Brain microvascular endothelial cell (primary cell): ENCODE data around the gene PDGFD.

ENCODE experiments used
- DNase-seq: peaks from one replicate; pipeline ENCODE4 v3.0.0-alpha.2; 2020
- H3K27ac ChIP-seq: fragments of 250-450 bp; sonication (Bioruptor Pico); 2 replicates; pipeline ENCODE4 v1.5.1; 2020; ENCODE audit warnings: mild to moderate bottlenecking, moderate library complexity
- H3K27me3 ChIP-seq: fragments of 250-450 bp; sonication (Bioruptor Pico); replicated peaks from 2 replicates; pipeline ENCODE4 v1.5.1; 2020; ENCODE audit warnings: mild to moderate bottlenecking
- H3K36me3 ChIP-seq: fragments of 250-450 bp; sonication (Bioruptor Pico); replicated peaks from 2 replicates; pipeline ENCODE4 v1.5.1; 2020; ENCODE audit warnings: mild to moderate bottlenecking
- H3K4me3 ChIP-seq: 2 replicates; pipeline ENCODE4 v1.5.1; 2011; ENCODE audit warnings: low read depth, mild to moderate bottlenecking, control low read depth, low read length, moderate library complexity
- in situ Hi-C: cut with HindIII; loops from 2 replicates; pipeline ENCODE4 v1.10.0; 2017; ENCODE audit warnings: low sequenced_read_pairs, low pct_ligation_motif_present
- TF ChIP-seq, protein P1 (sequence below): IDR thresholded peaks from 2 replicates; pipeline ENCODE4 v1.5.1; 2011; ENCODE audit warnings: low read depth, mild to moderate bottlenecking, moderate library complexity, low read length, control low read depth, inconsistent platforms; ENCODE audit errors: missing control alignments

Gene PDGFD

DNA sequence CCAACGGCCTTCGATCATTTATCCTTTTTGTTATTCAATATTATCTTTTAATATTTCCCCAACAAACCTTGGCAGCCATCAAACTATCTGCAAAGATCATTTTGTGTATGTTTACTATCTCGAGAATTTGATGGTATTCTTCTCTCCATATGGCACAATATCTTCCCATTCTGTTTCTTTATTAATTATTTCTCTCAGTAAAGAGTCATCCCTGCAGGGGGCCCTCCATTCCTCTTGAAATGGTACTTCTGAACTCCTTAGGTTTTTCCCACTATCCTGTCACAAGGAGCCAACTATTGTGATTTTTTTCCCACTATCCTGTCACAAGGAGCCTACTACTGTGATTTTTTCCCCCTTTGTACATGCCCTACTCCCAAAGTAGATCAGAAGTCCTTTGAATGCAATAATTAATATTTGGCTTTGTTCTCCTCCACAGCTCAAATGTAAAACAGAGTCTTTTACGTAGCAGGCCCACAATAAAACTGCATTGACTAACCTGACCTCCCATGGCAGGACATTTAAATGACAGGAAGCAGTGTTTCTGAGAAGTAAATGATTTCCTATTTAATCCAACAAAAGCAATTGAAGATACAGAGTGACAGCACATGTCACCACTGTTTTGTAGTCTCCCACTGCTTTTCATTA, 43.3 kb downstream of the PDGFD start:
- H3K27ac ChIP-seq, result no peak overlapping the region

DNA sequence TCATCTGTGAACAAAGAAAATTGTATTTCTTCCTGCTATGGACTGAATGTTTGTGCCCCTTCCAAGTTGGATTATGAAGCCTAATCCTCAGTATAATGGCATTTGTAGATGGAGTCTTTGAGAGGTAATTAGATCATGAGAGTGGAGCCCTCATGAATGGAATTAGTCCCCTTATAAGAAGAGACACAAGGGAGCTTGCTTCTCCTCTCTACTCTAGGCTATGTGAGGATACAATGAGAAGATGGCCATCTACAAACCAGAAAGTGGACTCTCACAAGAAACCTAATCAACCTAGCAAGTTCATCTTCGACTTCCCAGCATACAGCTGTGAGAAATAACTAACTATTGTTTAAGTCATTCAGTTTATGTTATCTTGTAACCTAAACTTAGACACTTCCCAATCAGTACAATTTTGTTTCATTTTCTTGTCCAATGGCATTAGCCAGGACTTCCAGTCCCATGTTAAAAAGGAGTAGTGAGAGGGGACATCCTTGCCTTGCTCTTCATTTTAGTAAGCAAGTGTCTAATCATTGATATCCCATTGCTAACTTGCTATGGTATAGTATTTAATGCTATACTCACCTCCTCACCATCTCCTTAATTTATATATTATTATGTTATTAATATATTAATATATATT, 45.7 kb downstream of the PDGFD start:
- in situ Hi-C loops, result no loop called here
- no peak overlapping the region for H3K27ac ChIP-seq
- TF ChIP-seq, protein P1, sequence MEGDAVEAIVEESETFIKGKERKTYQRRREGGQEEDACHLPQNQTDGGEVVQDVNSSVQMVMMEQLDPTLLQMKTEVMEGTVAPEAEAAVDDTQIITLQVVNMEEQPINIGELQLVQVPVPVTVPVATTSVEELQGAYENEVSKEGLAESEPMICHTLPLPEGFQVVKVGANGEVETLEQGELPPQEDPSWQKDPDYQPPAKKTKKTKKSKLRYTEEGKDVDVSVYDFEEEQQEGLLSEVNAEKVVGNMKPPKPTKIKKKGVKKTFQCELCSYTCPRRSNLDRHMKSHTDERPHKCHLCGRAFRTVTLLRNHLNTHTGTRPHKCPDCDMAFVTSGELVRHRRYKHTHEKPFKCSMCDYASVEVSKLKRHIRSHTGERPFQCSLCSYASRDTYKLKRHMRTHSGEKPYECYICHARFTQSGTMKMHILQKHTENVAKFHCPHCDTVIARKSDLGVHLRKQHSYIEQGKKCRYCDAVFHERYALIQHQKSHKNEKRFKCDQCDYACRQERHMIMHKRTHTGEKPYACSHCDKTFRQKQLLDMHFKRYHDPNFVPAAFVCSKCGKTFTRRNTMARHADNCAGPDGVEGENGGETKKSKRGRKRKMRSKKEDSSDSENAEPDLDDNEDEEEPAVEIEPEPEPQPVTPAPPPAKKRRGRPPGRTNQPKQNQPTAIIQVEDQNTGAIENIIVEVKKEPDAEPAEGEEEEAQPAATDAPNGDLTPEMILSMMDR, result no peak
- no peak for DNase-seq
- H3K4me3 ChIP-seq, result no peak overlapping the region
- H3K36me3 ChIP-seq, result no peaks in the 10 kb centered on the region
- H3K27me3 ChIP-seq, result no peaks in the 10 kb centered on the region

More for the DNA sequence above, 43.3 kb downstream of the PDGFD start:
- no peak overlapping the region for H3K4me3 ChIP-seq
- no peaks in the 10 kb centered on the region for H3K27me3 ChIP-seq
- in situ Hi-C loops, result no loop called here
- H3K36me3 ChIP-seq, result no peaks in the 10 kb centered on the region
- TF ChIP-seq, protein P1, result no peak
- DNase-seq, result no peak

DNA sequence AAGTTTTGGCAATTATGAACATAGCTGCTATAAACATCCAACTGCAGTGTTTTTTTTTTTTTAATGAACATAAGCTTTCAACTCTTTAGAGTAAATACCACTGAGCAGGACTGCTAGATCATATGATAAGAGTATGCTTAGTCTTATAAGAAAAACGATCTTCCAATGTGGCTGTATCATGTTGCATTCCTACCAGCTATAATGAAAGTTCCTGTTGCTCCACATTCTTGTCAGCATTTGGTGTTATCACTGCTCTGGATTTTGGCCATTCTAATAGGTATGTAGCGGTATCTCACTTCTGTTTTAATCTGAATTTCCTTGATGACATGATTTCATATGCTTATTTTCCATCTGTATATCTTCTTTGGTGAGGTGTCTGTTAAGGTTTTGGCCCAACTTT, 50.4 kb downstream of the PDGFD start:
- Histone ChIP-seq H3K36me3 (no peaks in the 10 kb centered on the region), H3K4me3 (no peak overlapping the region), H3K27ac (no peak overlapping the region), H3K27me3 (no peaks in the 10 kb centered on the region)
- no peak for DNase-seq
- in situ Hi-C loops, result no loop called here
- TF ChIP-seq, protein P1, result no peak

DNA sequence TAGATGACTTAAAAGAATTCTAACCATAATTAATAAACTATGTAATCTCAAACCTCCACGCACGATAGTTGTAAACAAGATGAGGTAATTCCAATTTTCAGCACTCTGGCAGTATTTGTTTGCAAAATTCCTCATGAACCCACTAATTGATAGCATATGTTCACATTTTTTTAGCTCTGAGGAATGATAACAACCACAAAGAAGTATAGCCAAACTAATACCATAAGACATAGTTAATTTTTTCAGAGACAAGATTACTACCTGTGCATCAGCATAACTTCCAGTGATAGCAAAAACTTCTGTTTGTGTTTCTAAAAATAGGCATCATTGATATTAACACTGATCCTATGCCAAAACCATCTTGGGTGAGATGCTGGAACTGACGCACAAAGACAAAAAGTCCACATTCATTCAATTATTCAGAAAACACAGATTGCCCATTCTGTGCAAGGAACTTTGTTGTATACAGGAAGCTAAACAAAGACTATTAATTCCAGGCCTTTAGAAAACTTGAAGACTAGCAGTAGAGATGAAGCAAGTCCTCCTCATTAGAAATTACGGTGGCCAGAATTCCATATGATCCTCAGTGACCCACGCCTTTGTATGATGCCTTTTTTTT, 57.7 kb downstream of the PDGFD start:
- H3K4me3 ChIP-seq, result no peak overlapping the region
- TF ChIP-seq, protein P1, result no peak
- H3K27ac ChIP-seq, result no peak overlapping the region
- in situ Hi-C loops, result no loop called here
- no peaks in the 10 kb centered on the region for H3K36me3 ChIP-seq
- DNase-seq, result no peak
- no peaks in the 10 kb centered on the region for H3K27me3 ChIP-seq

DNA sequence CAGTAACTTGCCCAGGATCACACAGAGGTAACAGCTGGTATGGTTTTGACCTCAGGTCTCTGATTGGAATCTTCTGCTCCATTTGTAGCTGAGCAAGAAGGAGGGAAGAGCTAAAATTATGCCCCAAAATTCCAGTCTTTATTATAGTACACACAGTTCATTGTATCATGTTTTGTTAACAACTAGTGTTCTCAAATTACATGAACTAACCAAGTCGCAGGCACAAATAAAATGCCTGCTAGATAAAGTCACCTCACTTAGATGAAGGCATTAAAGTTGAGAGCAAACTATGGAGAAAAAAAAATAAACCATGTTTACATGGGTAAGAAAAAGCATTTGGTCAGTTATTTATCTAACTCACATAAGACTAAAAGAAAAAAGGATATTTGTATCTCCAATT, 58.8 kb downstream of the PDGFD start:
- no peaks in the 10 kb centered on the region for H3K36me3 ChIP-seq
- TF ChIP-seq, protein P1, result no peak
- H3K27ac ChIP-seq, result no peak overlapping the region
- no peak for DNase-seq
- H3K27me3 ChIP-seq, result no peaks in the 10 kb centered on the region
- in situ Hi-C loops, result no loop called here
- H3K4me3 ChIP-seq, result no peak overlapping the region

DNA sequence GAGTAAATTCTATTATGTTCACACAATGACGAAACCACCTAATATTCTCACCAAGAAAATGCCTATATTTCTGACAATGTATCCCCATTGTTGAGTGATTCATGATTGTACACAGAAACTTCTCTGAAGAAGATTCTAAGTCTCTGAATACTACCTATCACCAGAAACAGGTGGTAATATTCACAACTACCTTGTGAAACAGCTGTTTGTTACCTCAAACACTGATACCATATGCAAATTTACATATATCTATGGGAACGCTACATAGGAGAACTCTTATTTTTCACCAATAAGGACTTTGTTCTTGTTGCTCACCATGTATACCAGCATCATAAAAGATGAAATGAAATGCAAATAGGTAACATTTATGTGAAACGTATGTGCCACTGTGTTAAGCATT, 59.3 kb downstream of the PDGFD start:
- TF ChIP-seq, protein P1, result no peak
- Histone ChIP-seq H3K4me3 (no peak overlapping the region), H3K36me3 (no peaks in the 10 kb centered on the region), H3K27ac (no peak overlapping the region), H3K27me3 (no peaks in the 10 kb centered on the region)
- in situ Hi-C loops, result no loop called here
- DNase-seq, result no peak
